Stimulated activated CD4-positive, alpha-beta T cell treated with anti-CD3 and anti-CD28 coated beads, TNF-alpha, amount 100 ng/mL, for 1 hour (primary cell): ENCODE results near the gene SGMS2.
"Not testable (repeated sequence)": the region's sequence is repeated elsewhere in the genome, so short reads cannot be mapped to it uniquely, and the experiment has no call there.

Experiments
- DNase-seq, 3 donors: peaks; one replicate each; pipeline ENCODE4 v3.0.0-alpha.2; 2020; ENCODE audit warnings: low read depth in 3 of 3, low spot score in 1 of 3

SGMS2 gene

GRCh38 chr4:107863850-107864371 is 39.2 kb downstream of the SGMS2 start:
- no peak for DNase-seq

- no peak for DNase-seq
Measured at GRCh38 chr4:107866726-107867125, 42.0 kb downstream of the SGMS2 start.

- DNase-seq = no peak
Measured at GRCh38 chr4:107870236-107870635, 45.5 kb downstream of the SGMS2 start.

DNA sequence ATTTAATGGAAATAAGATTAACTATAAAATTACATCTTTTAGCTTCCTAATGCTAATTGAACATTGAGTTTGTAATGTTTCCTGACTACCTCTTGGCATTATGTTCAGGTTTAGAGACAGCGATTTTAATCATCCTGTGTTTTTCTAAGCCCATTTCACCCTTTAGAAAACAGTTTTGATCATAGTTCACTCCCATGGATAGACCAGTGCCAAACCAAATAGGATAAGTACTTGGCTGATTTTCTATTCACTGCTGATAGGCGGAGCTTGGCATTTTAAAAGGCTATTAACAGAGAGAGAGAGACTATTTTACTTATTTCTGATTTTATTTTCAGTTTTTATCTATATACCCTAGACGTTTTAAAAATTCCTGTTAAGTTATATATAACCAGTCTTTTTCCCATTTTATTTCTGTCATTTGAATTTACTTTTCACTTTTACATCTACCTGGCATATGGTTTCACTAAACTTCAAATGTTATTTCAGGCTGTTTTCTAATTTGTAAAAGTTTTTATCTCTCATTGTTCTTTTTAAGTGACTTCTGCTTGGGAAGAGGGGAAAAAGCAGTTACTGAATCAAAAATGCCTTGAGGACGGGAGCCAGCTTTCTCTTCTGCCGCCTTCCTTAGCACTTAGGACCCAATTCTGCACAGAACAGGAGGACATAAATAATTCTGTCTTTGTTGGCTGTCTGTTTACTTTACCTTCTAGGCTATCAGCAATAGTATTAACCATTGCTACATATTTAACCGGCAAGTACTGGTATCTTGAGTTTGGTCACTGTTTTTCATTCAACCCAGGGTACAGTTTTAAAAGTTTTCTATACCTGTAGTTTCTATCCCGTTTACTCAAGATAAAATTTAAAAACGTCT is 46.4 kb downstream of the SGMS2 start:
- DNase-seq = no peak

- no peak for DNase-seq
Measured at GRCh38 chr4:107874024-107874423, 49.3 kb downstream of the SGMS2 start.

GRCh38 chr4:107876099-107876498 is 51.4 kb downstream of the SGMS2 start:
- no peak for DNase-seq

DNA sequence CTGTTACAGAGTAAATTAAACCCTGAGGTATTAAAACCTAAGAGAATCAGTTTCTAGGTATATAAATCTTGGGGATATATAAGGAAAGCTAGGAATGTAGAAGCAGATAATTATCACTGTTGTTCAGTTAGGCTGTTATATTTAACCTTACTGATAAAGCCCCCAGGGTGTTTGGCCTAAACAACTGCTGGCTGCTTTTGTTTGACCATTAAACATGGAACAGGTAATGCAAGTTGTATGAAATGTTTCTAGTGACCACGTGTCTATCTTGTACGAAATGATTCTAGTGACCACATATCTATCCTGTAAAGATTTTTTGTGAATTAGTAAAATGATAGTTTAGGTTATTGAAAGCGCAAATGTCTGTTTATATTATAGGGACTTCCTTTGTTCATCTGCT is 52.6 kb downstream of the SGMS2 start:
- no peak for DNase-seq

GRCh38 chr4:107885865-107886264 is 61.1 kb downstream of the SGMS2 start:
- no peak for DNase-seq

- no peak for DNase-seq
Measured at GRCh38 chr4:107888237-107888636, 63.5 kb downstream of the SGMS2 start.

- DNase-seq = no peak
Measured at GRCh38 chr4:107890779-107891178, 66.0 kb downstream of the SGMS2 start.

DNA sequence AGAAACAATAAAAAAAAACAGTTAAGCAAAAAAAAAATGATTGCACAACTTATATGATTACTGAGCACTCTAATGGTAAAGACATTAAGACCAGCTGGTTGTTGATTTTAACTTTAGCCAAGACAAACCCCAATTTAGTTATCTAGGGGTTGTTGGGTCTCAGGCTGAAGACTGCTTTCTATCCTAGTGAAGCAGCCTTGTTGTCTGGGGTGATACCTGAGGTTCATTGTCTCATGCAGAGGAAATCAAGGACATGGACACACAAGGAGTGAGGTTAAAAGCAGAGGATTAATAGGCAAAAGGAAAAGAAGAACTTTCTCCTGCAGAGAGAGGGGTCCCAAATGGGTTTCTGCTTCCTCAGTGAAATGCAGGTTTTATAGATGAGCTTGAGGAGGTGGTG is 66.6 kb downstream of the SGMS2 start:
- no peak for DNase-seq

DNA sequence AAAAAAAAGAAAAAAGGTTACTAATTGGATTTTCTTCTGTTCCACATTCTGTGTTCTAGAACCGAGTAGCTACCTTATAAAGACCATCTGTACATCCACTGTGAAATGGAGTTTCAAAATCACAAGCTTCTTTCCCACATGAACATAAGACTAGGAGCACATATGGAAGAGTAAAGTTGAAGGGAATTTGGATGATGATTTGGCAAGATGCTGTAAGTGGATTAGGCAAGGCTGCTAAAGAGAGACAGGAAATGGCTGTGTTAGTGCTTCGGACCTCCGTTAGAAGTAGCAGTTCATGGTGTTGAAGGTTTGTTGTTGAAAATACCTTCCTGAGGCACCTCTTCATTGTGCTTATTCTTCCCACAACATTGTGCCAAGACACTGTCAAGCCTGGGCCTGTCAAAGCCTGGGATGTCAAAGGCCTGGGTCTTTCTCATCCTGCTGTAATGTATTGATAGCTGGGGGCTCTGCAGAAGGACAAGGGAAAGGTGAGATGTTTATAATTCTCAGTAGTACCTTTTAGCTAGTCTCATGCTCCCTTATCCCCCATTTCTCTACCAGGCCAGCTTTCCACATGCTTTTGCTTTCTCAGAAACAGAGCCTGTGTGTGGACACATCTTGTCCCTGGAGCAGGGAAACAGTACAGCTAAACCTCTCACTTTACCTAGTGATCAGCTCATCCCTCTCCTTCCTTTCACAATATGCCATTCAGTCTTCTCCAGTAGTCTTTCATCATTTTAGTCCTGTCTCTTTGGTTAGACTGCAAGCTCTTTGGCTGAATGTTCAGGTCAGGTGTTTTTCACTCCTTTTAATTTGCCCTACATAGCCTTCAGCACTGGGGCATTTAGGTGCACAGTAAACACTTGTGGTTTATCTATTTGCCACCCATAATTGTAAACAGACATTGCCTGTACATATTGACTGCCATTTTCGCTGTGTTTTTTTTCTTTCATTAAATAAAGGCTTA is 68.7 kb downstream of the SGMS2 start:
- DNase-seq = no peak

- no peak for DNase-seq
Measured at GRCh38 chr4:107894138-107894603, 69.4 kb downstream of the SGMS2 start.

GRCh38 chr4:107896158-107896645 is 71.5 kb downstream of the SGMS2 start:
- DNase-seq = no peak

- no peak for DNase-seq
Measured at GRCh38 chr4:107896646-107897045, 71.9 kb downstream of the SGMS2 start.

GRCh38 chr4:107897823-107898222 is 73.1 kb downstream of the SGMS2 start:
- no peak for DNase-seq

GRCh38 chr4:107900067-107900466 is 75.3 kb downstream of the SGMS2 start:
- DNase-seq = no peak

DNA sequence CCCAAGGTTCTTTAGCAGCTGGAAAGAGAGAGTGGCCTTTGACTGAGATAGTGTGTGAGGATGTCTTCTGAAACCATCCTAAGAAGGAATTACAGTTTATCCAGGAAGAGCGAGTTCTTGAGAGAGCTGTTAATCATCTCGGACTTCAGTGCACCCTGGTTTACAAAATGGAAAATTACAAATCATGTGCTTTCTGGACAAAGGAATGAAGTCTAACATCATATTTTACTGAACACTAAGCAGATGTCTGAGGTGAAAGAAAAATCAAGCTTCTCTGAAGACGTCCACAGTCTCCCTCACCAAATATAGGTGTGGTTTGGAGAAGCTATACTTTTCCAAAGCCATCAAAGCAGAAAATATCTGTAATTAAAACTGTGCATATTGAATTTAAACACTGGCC is 75.8 kb downstream of the SGMS2 start:
- no peak for DNase-seq

- DNase-seq = no peak
Measured at GRCh38 chr4:107901213-107901934, 76.6 kb downstream of the SGMS2 start.

- DNase-seq = no peak
Measured at GRCh38 chr4:107902715-107903114, 78.0 kb downstream of the SGMS2 start.

DNA sequence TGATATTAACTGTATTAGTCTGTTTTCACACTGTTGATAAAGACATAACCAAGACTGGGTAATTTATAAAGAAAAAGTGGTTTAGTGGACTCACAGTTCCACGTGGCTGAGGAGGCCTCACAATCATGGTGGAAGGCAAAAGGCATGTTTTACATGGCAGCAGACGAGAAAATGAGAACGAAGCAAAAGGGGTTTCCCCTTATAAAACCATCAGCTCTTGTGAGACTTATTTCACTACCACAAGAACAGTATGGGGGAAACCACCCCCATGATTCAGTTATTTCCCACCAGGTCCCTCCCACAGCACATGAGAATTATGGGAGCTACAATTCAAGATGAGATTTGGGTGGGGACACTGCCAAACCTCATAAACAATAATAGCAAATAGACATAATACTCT is 80.3 kb downstream of the SGMS2 start:
- not testable (repeated sequence) for DNase-seq
